PFSK-1 (cell line): ENCODE measurements around the gene ITGBL1.

Experiments
- FOXP2 ChIP-seq: optimal IDR thresholded peaks from 2 replicates; pipeline ENCODE3; 2011; ENCODE audit warnings: borderline replicate concordance, control low read depth, inconsistent platforms; ENCODE audit not compliant: insufficient read depth; ENCODE audit errors: extremely low read length, extremely low read depth
- POLR2AphosphoS5 ChIP-seq: IDR thresholded peaks from 2 replicates; pipeline ENCODE4 v1.6.1; 2012; ENCODE audit warnings: low read depth, mild to moderate bottlenecking, control low read depth, low read length, moderate library complexity
- TF ChIP-seq, protein P1 (sequence below), 2 experiments: IDR thresholded peaks; 2 replicates each; pipeline versions ENCODE4 v1.6.1 to v1.8.0; 2011 to 2012; ENCODE audit warnings: low read depth in 2 of 2, low read length in 2 of 2, control low read depth in 1 of 2, inconsistent platforms in 1 of 2, mild to moderate bottlenecking in 1 of 2, moderate library complexity in 1 of 2; ENCODE audit not compliant: insufficient read depth in 1 of 2

GRCh38 chr13:101728021-101728420, 275.5 kb downstream of the ITGBL1 start:
- no peak for TF ChIP-seq FOXP2
- no peak for TF ChIP-seq POLR2AphosphoS5
- TF ChIP-seq, protein P1, sequence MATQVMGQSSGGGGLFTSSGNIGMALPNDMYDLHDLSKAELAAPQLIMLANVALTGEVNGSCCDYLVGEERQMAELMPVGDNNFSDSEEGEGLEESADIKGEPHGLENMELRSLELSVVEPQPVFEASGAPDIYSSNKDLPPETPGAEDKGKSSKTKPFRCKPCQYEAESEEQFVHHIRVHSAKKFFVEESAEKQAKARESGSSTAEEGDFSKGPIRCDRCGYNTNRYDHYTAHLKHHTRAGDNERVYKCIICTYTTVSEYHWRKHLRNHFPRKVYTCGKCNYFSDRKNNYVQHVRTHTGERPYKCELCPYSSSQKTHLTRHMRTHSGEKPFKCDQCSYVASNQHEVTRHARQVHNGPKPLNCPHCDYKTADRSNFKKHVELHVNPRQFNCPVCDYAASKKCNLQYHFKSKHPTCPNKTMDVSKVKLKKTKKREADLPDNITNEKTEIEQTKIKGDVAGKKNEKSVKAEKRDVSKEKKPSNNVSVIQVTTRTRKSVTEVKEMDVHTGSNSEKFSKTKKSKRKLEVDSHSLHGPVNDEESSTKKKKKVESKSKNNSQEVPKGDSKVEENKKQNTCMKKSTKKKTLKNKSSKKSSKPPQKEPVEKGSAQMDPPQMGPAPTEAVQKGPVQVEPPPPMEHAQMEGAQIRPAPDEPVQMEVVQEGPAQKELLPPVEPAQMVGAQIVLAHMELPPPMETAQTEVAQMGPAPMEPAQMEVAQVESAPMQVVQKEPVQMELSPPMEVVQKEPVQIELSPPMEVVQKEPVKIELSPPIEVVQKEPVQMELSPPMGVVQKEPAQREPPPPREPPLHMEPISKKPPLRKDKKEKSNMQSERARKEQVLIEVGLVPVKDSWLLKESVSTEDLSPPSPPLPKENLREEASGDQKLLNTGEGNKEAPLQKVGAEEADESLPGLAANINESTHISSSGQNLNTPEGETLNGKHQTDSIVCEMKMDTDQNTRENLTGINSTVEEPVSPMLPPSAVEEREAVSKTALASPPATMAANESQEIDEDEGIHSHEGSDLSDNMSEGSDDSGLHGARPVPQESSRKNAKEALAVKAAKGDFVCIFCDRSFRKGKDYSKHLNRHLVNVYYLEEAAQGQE (IDR thresholded peaks at IDR 0.05; ENCODE audit: insufficient read depth in 1 of 2, low read depth in 2 of 2, low read length in 2 of 2) = no peak
